Right kidney (tissue), 1 donor: Measurements from ENCODE around the gene NPAS2.

ENCODE experiments used
- DNase-seq: peaks from one replicate; pipeline ENCODE4 v3.0.0-alpha.2; 2016

NPAS2 gene

GRCh38 chr2:100882645-100883613 lies 63.0 kb downstream of the NPAS2 start:
- no peak for DNase-seq

DNA sequence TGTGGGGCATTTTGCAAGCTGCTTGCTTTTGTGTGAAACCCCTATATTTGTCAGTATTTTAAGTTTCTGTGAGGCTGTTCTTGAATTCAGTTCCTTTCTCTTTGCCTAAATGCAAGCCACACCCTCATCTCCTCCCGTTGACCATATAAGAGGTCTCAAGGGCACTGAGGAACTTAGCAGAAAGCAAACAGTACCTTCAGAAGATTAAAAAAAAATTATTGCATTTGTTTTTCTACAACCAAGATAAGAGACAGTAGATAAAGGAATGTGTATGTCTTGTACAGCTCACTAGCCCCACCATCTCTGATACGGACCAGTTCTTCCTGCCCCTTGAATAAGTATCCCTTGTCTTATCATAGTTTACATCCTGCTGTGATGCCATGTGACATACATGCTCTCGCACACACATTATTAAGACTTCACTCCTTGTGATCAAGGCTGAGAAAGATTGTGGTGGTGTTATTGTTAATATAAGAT lies 64.2 kb downstream of the NPAS2 start:
- DNase-seq, result no peak

DNA sequence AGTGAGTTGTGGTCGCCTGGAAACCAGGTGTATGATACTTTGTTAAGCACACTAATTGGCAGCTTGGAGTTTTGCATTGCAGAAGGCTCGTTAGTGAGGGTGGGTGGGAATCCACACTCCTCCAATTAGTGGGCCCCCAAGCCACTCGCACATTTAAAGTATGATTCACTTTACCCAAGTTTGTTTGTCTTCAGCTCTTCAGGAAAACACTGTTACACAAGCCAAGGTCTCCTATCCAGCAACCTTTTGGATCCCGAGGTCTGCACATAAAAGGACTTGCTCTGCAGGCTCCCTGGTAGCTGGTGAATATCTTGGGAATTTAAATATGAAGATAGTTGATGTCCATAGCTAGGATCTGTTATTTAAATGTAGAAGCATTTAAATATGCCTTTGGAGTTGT lies 66.1 kb downstream of the NPAS2 start:
- no peak for DNase-seq

DNA sequence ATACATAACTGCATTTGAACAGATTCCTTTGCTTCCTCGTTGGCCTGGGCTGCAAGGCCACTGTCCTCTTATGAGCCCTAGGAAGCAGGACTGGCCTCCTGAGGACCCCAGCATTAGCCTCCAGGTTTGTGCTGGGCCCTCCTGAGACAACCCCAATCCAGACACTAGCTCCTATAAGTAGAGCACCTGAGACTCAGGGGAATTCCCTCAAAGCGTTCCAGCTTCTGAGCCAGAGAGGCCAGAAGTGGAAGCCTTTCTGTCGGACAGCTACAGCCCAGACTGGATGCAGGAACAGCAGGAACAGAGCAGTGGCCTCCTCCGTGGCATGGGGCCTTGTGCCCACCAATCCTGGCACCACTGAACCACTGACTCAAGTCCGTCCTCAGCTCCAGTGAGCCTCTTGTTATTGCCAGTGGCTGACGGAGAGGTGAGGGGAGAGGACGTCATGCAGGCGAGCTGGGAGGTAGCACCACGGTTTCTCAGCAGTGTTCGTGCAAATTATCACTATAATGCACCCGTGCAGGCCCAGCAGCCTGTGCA lies 67.2 kb downstream of the NPAS2 start:
- no peak for DNase-seq

DNA sequence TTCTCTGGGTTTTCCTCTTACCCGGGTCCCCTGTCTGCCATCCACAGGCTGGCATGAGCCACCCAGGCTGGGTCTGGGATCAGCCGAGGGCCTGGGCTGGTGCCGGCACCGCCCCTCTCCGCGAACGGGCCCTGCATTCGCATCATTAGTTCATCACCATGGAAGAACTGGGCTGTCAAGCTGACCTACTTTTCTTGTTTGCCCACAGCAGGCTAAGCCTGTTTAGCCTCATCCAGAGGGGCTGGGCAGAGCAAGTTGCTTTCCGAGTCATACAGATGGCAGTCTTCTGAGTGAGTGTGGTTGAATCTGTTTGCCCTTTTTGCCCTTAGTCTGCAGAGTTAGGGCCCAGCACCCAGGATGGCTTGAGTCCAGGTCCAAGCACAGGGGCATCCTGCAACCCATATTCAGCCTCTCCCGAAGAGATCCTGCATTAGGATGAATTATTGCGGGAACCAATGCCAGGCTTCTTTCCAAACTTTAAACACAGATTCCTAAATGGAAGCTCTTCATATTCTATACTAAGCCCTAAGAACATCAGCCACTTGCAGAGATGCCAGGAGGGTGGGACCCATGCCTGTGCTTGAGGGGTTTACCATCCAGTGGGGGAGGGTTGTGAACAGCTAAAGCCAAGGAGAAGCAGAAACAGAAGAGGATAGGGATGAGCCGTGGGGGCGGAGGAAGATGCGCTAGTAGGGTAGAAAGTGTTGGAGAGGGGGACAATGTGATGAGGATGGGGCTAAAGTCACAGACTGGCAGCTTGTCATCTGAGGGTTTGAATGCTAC lies 68.0 kb downstream of the NPAS2 start:
- no peak for DNase-seq

DNA sequence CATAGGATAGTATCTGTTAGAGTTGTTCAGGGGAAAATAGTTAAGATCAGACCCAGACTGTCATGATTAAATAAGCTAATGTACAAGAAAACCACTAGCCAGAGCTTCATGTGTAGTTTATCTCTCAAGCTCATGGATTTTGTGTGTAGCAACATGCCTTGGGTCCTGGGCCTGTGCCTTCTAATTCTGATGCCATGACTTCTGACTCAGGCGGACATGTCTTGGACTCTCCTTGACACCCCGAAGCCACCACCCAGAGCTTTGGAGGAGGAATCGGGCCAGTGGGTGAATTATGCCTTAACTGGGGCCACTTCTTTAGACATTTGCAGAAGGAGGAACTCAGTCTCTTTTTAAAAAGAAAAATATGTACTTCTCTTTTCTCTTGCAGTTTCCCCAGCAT lies 68.7 kb downstream of the NPAS2 start:
- DNase-seq, result no peak

- DNase-seq, result no peak
These were observed 69.3 kb downstream of the NPAS2 start for GRCh38 chr2:100889286-100889685.

DNA sequence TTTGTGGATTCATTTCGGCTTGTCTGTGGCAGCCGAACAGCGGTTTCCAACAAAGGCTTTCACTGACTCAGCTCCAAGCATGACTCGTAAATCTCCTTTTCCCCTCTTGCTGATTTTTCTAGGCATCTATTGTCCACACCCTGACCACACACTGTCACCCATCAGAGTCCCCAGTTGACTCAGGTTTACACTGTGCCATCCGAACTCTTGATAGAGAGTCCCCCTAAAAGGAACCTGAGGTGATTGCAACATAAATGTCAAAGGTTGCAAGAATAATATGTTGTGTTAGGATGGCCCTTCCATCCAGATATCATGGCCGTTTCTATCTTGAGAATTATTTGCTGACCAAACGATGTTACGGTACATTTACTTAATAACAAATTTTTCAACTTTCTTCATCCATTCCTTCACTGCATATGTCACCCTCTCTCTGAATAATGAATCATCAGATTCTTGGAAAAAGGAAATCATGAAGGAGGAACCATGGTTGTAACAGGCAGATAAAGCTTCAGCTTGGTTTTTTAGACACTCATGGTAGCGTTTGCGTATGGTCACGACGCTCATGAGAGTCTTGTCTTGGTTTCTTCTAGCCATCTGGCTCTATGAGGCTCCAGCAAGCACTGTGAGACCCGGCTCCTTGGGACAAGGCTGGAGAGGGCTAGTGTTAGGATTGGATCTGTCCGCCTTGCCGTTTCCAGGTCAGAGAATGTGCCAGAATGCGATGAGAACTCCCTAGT lies 72.1 kb downstream of the NPAS2 start:
- no peak for DNase-seq

DNA sequence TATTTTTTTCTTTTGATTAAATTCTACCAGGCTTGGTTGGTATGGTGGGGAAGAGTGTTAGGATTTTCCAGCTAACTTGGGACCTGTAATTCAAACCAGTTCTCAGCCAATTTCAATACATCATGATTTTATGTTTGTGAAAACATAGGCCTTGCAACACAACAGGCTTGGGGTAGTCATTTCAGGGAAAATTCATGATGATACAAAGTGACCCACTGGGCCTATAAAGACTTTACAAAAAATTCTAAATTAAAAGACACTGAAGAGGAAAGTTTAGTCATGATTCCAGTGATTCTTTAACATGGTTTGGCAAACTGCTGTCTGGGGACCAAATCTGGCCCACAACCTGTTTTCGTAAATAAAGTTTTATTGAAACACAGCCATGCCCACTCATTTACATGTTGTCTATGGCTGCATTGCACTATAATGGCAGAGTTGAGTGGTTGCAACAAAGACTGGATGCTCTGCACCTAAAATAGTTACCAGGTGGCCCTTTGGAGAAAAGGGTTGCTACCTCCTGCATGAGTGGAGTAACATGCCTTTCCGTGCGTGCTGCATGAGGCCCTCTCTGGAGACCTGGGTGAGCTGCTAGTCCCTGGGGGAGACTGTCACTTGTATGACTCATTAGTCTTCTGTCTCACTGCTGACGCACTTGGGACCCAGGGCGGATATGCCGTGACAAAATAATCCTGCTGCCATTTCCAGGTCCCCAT lies 73.6 kb downstream of the NPAS2 start:
- DNase-seq, result no peak

DNA sequence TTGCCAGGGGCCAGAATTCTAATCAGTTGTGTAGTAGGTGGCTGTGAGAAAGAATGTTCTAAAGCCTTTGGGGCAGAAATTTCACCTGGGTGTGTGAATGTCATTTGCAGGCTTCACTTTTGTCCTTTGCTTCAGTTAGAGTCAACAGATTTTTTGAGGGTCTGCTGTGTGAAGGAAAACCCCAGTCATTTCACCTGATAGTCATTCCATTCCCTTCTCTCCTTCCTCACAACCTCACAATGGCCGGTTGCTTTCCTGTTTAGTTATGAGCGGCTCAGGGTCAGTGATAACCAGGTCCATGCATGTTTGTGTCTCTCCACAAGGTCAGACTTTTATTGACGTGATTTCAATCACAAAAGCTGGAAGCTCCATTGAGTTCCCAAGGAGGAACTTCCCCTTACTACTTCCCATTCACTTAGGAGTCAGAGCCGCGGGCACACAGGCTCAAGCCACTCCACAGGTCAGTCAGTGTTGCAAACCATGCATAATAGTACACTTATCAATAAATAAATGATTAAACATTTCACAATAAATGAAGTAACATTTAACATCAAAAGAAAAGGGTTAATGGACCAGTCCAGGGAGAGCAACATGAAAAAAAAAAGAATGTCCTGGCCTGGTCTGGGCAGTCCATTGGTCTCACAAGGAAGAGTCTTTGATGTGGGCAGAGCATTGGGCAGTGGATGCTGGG lies 74.3 kb downstream of the NPAS2 start:
- no peak for DNase-seq

GRCh38 chr2:100894796-100895156 lies 74.8 kb downstream of the NPAS2 start:
- DNase-seq, result no peak

GRCh38 chr2:100895402-100895801 lies 75.5 kb downstream of the NPAS2 start:
- no peak for DNase-seq

DNA sequence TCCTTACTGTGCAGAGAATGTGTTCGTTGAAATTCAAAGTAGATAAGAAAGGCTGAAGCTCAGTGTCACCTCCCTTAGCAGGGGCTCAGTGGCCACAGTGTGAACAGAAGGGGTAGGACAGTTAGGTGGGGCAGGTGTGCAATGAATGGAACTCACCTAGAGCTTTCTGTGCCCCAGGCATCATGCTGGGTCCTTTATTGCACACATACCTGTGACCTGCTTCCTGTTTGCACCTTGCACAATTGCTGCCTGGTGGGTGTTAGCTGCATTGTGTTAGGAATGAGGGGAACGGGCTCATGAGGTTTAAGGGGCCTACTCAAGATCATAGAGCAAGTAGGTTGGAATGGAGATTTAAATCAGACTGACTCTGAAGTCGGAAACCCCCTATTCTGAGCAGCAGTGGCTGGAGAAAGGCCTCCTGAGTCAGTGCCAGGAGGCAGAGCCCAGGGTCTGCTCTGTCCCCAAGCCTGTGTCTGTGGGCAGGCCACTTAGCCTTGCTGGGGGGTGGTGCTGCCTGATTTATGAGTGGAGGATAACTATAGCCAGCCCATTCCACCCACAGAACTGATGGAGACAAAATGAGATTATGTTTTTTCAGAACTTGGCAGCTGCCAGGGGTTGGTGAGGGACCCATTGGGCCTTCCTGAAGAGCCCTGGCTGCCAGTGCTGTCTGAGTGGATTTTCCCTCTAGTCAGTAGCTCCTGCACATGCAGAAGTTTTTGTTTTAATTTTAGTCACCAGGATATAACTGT lies 76.2 kb downstream of the NPAS2 start:
- DNase-seq, result no peak

DNA sequence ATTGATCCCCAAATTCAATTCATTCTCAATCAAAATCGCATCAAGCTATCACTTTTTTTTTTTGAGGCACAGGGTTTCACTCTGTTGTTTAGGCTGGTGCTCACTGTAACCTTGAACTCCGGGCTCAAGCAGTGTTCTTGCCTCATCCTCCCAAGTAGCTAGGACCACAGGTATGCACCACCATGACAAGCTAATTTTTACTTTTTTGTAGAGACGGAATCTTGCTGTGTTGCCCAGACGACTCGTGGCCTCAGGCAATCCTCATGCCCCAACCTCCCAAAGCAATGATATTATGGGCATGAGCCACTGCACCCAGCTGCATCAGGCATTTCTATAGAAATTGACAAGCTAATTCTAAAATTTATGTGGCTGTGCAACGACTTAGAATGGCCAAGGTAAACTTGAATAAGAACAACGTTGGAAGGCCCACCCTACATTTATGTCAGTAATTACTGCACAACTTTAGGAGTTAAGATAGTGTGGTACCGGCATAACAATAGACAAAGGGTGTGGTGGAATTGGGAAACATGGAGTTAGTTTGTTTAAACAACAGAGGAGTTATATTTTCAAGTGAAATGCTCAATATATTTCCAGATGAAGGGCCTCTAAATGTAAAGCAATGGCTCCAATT lies 78.2 kb downstream of the NPAS2 start:
- no peak for DNase-seq

DNA sequence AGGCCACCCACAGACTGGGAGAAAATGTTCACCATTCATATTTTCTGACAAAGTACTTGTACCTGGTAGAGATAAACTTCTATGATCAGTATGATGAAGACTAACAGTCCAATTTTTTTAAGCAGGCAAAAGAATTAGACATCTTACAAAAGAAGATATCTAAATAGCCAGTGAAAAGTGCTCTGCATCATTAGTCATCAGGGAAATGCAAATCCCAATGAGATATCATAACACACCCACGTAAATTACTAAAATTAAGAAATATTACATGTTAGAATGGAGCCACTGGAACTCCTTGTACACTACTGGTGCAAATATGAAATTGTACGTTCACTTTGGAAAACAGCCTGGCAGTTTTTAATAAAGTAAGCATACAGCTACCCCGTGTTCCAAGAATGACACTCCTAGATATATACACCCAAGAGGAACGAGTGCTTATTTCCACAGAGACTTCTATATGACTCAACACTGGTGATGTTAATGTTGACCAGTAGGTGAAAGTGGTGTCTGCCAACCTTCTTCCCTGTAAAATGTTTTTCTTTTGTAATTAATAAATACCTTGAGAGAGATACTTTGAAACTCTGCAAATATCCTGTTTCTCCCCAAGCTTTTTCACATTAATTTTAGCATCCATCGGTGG lies 80.3 kb downstream of the NPAS2 start:
- no peak for DNase-seq

GRCh38 chr2:100902817-100903405 lies 83.0 kb downstream of the NPAS2 start:
- no peak for DNase-seq

DNA sequence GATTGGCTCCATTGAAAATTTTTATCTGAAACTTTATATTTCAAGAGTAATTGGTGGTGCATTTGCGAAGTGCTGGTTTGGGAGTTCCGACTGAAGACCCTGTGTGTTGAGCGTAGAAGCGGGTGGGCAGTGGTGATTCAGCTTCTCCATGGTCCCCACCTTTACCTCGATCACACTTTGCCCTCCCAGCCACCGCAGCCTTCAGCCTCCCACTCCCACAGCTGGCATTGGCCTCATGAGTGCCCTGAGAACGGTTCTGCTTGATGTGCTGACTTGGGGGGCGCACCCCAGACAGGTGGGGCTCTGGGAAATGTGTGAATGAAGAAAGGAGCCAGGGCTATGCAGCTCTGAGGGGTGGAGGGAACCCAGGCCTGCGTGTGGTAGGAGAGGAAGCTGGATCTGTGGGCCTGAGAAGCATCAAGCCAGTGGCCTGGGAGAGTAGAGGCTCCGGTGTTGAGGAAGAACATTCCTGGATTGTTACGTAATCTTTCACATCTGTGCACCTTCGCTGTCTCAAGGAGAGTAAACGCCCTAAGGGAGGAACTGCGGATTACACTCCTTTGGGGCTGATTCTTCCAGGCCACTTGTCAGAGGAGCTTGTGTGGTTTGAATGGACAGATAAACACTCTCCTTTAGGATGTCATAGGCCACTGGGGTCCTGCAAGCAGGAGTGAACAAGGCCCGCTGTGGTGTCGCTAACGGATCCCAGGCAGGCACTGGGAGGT lies 83.8 kb downstream of the NPAS2 start:
- no peak for DNase-seq

DNA sequence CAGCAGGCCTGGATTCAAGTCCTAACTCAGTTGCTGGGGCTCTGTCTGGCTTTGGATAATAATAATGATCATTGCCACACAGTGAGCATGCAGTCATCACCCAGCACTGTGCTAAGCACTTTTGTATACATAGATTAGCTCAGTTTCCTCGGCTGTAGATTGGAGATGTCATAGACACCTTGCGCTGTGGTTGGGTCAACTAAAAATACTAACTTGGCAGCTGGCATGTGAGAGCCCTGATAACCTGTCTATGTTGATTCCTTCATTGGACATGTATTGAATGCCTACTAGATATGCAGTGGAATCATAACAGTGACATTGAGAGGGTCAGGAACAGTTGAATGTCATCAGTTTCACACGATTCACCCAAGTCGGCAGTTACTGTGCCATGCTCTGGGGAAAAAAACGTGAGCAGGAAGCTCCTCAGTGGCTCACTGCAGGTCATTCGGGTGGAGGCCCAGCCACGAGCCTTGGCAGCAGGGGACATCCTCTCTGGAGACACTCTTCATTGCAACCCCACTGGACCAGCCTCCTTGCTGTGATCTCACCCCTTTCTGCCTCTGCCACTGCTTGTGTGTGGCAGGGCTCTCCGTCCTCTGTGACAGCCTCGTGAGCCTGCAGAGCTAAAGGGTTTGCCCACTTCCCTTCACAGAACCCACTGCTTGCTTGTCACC lies 85.3 kb downstream of the NPAS2 start:
- DNase-seq, result no peak
